Stimulated activated CD4-positive, alpha-beta T cell treated with anti-CD3 and anti-CD28 coated beads, Interleukin-15, amount 100 ng/mL, for 48 hours (primary cell): ENCODE results near the gene CAPZA2.
"Not testable (repeated sequence)": the region's sequence is repeated elsewhere in the genome, so short reads cannot be mapped to it uniquely, and the experiment has no call there.

Experiments used
- DNase-seq, 2 donors: peaks; one replicate each; pipeline ENCODE4 v3.0.0-alpha.2; 2020; ENCODE audit warnings: low read depth in 2 of 2

CAPZA2 gene

GRCh38 chr7:116918704-116919103 lies 56.3 kb downstream of the CAPZA2 start:
- DNase-seq, result no peak

GRCh38 chr7:116920359-116920758 lies 58.0 kb downstream of the CAPZA2 start:
- no peak for DNase-seq

- DNase-seq, result no peak
These were observed 60.2 kb downstream of the CAPZA2 start for GRCh38 chr7:116922545-116922944.

GRCh38 chr7:116924741-116925140 lies 62.4 kb downstream of the CAPZA2 start:
- no peak for DNase-seq

GRCh38 chr7:116929021-116929420 lies 66.6 kb downstream of the CAPZA2 start:
- DNase-seq, result no peak

GRCh38 chr7:116929914-116930913 lies 67.8 kb downstream of the CAPZA2 start:
- DNase-seq, result peak; percentile 58 to 64

GRCh38 chr7:116932566-116932965 lies 70.2 kb downstream of the CAPZA2 start:
- DNase-seq, result no peak

GRCh38 chr7:116933465-116933864 lies 71.1 kb downstream of the CAPZA2 start:
- no peak for DNase-seq

GRCh38 chr7:116934580-116934979 lies 72.2 kb downstream of the CAPZA2 start:
- no peak for DNase-seq

- not testable (repeated sequence) for DNase-seq
These were observed 74.5 kb downstream of the CAPZA2 start for GRCh38 chr7:116936844-116937243.

GRCh38 chr7:116938678-116939077 lies 76.3 kb downstream of the CAPZA2 start:
- no peak for DNase-seq

- DNase-seq, result no peak
These were observed 78.4 kb downstream of the CAPZA2 start for GRCh38 chr7:116940689-116941370.

- no peak for DNase-seq
These were observed 80.1 kb downstream of the CAPZA2 start for GRCh38 chr7:116942504-116942903.

GRCh38 chr7:116948934-116949333 lies 86.5 kb downstream of the CAPZA2 start:
- no peak for DNase-seq

- no peak for DNase-seq
These were observed 87.8 kb downstream of the CAPZA2 start for GRCh38 chr7:116949941-116950801.

- no peak for DNase-seq
These were observed 88.5 kb downstream of the CAPZA2 start for GRCh38 chr7:116950889-116951351.

GRCh38 chr7:116951366-116952292 lies 89.2 kb downstream of the CAPZA2 start:
- no peak for DNase-seq

- no peak for DNase-seq
These were observed 90.4 kb downstream of the CAPZA2 start for GRCh38 chr7:116952635-116953371.

GRCh38 chr7:116953372-116953905 lies 91.1 kb downstream of the CAPZA2 start, which contains the start of gene ST7:
Gene ST7 (plus strand): TSS chr7:116953501. CDS start chr7:116953541, 40 bp downstream.
- DNase-seq, result peak; percentile 45 to 61
